ENCODE results near the gene MAP3K10.

The MAP3K10 gene

GRCh38 chr19:40249781-40250180 lies 58.6 kb downstream of the MAP3K10 start:
- no peak for DNase-seq (ENCODE audit: low spot score)

- DNase-seq (ENCODE audit: low spot score): no peak
Measured at GRCh38 chr19:40251244-40251643, 60.0 kb downstream of the MAP3K10 start.

- DNase-seq (ENCODE audit: low spot score): no peak
Measured at GRCh38 chr19:40251991-40252390, 60.8 kb downstream of the MAP3K10 start.

- DNase-seq (ENCODE audit: low spot score): no peak
Measured at GRCh38 chr19:40252395-40252794, 61.2 kb downstream of the MAP3K10 start.

- DNase-seq (ENCODE audit: low spot score): no peak
Measured at GRCh38 chr19:40253611-40254092, 62.4 kb downstream of the MAP3K10 start.

- DNase-seq (ENCODE audit: low spot score): no peak
Measured at GRCh38 chr19:40254714-40255418, 63.6 kb downstream of the MAP3K10 start.

- no peak for DNase-seq (ENCODE audit: low spot score)
Measured at GRCh38 chr19:40255619-40256166, 64.5 kb downstream of the MAP3K10 start.

GRCh38 chr19:40256512-40256911 lies 65.3 kb downstream of the MAP3K10 start:
- DNase-seq (ENCODE audit: low spot score): no peak

- DNase-seq (ENCODE audit: low spot score): no peak
Measured at GRCh38 chr19:40257096-40257517, 65.9 kb downstream of the MAP3K10 start.

GRCh38 chr19:40261631-40262030 lies 70.4 kb downstream of the MAP3K10 start:
- DNase-seq (ENCODE audit: low spot score): no peak

GRCh38 chr19:40262422-40262821 lies 71.2 kb downstream of the MAP3K10 start:
- no peak for DNase-seq (ENCODE audit: low spot score)

GRCh38 chr19:40263440-40264313 lies 72.5 kb downstream of the MAP3K10 start:
- no peak for DNase-seq (ENCODE audit: low spot score)

GRCh38 chr19:40264314-40265054 lies 73.3 kb downstream of the MAP3K10 start:
- no peak for DNase-seq (ENCODE audit: low spot score)
